Gastroesophageal sphincter (tissue), 3 donors: ENCODE data around the gene NABP2.

Experiments
- POLR2AphosphoS5 ChIP-seq: sonication (generic); formaldehyde crosslinking; IDR thresholded peaks from one replicate; pipeline ENCODE4 v1.6.1; 2017; ENCODE audit warnings: antibody characterized with exemption
- TF ChIP-seq, protein P1 (sequence below), 4 experiments: fragments of 200-600 bp in 2 of 4; fragments of 450-650 bp in 2 of 4; sonication (generic) in 1 of 4; IDR thresholded peaks; one replicate each; pipeline ENCODE4 v1.5.1; 2017 to 2019; ENCODE audit warnings: antibody characterized with exemption in 4 of 4, mild to moderate bottlenecking in 2 of 4, moderate library complexity in 2 of 4

DNA sequence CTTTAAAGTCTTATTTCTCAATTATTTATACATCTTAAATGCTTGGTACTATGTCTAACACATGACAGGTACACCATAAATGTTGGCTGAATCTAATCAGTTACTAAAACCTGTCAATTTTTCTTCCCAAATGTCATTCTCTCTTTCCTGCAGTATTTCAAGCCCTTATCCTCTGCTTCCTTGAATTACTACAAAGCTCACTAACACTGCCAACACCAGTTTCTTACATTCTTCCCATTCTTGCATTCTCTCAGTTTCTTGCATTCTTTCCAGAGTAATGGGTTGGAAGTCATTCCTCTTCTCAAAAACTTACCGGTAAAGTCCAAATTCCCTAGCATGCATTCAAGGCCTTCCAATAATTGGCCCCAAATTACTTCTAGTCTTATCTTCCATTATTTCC lies 25.3 kb upstream of the NABP2 start:
- TF ChIP-seq POLR2AphosphoS5: no peak
- TF ChIP-seq, protein P1, sequence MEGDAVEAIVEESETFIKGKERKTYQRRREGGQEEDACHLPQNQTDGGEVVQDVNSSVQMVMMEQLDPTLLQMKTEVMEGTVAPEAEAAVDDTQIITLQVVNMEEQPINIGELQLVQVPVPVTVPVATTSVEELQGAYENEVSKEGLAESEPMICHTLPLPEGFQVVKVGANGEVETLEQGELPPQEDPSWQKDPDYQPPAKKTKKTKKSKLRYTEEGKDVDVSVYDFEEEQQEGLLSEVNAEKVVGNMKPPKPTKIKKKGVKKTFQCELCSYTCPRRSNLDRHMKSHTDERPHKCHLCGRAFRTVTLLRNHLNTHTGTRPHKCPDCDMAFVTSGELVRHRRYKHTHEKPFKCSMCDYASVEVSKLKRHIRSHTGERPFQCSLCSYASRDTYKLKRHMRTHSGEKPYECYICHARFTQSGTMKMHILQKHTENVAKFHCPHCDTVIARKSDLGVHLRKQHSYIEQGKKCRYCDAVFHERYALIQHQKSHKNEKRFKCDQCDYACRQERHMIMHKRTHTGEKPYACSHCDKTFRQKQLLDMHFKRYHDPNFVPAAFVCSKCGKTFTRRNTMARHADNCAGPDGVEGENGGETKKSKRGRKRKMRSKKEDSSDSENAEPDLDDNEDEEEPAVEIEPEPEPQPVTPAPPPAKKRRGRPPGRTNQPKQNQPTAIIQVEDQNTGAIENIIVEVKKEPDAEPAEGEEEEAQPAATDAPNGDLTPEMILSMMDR (IDR thresholded peaks at IDR 0.05): no peak
